Activated CD8-positive, alpha-beta T cell treated with anti-CD3 and anti-CD28 coated beads for 36 hours (primary cell): ENCODE measurements around the gene IQSEC3. TPM values are rescaled to one million over a fixed set of nuclear protein-coding genes. Genes with fewer than 3 reads are reported as not detected.

Experiments
- ATAC-seq: fragments of 200-7000 bp; cut with Tn5 transposase; one replicate; pipeline ENCODE4 v1.10.0; 2021; ENCODE audit warnings: mild to moderate bottlenecking, moderate library complexity
- CTCF ChIA-PET: fragments of 350-600 bp; sonication (Branson Sonifier 250); formaldehyde crosslinking; loops from one replicate; lab custom pipeline; 2021; ENCODE audit warnings: antibody characterized with exemption; lab: Charles Lee
- POLR2A ChIA-PET: fragments of 350-600 bp; sonication (Branson Sonifier 250); formaldehyde crosslinking; loops from one replicate; lab custom pipeline; 2021; ENCODE audit warnings: antibody characterized with exemption; lab: Charles Lee
- DNase-seq: peaks from one replicate; pipeline ENCODE4 v3.0.0-alpha.2; 2020
- H3K27ac Mint-ChIP-seq: one replicate; pipeline ENCODE4 v1.8.0; 2021; ENCODE audit warnings: mild to moderate bottlenecking, mixed read lengths
- H3K27me3 Mint-ChIP-seq: one replicate; pipeline ENCODE4 v1.8.0; 2021; ENCODE audit warnings: mixed read lengths
- H3K36me3 Mint-ChIP-seq: one replicate; pipeline ENCODE4 v1.8.0; 2021; ENCODE audit warnings: low read depth, mixed read lengths
- H3K4me1 Mint-ChIP-seq: one replicate; pipeline ENCODE4 v1.8.0; 2021; ENCODE audit warnings: low read depth, mixed read lengths
- H3K4me3 Mint-ChIP-seq: one replicate; pipeline ENCODE4 v1.8.0; 2021; ENCODE audit warnings: mild to moderate bottlenecking, moderate library complexity, mixed read lengths
- H3K9me3 Mint-ChIP-seq: one replicate; pipeline ENCODE4 v1.8.0; 2021; ENCODE audit warnings: mixed read lengths
- intact Hi-C: fragments of 100-400 bp; cut with micrococcal nuclease; formaldehyde crosslinking; loops from one replicate; pipeline ENCODE4 v1.10.0; 2022
- total RNA-seq, 2 experiments: library from RNA; stranded (reverse); gene quantifications; one replicate each; pipeline ENCODE4 v1.2.3, GENCODE V29; 2021
- TF ChIP-seq, protein P1 (sequence below): fragments of 200-600 bp; IDR thresholded peaks from one replicate; pipeline ENCODE4 v1.8.0; 2022; ENCODE audit warnings: antibody characterized with exemption, mild to moderate bottlenecking

Gene IQSEC3
- total RNA-seq, 2 experiments from 2014 or later = 2.5 to 2.7 TPM

DNA sequence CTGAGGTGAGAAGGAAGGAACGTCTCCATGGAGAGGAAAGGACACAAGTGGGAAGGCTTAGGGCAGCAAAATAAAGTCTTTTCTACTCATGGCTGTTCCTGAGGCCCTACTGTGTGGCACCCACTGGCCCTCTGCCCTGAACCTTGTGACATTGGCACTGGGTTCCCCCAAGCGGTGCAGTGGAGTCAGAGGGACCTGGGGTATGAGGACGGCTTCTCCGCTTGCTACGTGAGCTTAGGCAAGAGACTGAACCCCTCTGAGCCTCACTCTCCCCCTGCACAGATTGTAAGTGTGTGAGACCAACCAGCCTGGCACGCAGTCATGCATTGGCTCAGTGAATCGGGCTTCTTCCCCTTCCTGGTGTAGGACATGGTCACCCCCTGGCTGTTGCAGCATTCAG lies 127.7 kb downstream of the IQSEC3 start:
- peaks cover 11% of the 10 kb centered on the region for H3K27me3 Mint-ChIP-seq
- no peaks in the 10 kb centered on the region for H3K9me3 Mint-ChIP-seq
- H3K4me1 Mint-ChIP-seq = peaks cover under 1% of the 10 kb centered on the region
- TF ChIP-seq, protein P1, sequence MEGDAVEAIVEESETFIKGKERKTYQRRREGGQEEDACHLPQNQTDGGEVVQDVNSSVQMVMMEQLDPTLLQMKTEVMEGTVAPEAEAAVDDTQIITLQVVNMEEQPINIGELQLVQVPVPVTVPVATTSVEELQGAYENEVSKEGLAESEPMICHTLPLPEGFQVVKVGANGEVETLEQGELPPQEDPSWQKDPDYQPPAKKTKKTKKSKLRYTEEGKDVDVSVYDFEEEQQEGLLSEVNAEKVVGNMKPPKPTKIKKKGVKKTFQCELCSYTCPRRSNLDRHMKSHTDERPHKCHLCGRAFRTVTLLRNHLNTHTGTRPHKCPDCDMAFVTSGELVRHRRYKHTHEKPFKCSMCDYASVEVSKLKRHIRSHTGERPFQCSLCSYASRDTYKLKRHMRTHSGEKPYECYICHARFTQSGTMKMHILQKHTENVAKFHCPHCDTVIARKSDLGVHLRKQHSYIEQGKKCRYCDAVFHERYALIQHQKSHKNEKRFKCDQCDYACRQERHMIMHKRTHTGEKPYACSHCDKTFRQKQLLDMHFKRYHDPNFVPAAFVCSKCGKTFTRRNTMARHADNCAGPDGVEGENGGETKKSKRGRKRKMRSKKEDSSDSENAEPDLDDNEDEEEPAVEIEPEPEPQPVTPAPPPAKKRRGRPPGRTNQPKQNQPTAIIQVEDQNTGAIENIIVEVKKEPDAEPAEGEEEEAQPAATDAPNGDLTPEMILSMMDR = no peak
- no peak overlapping the region for H3K27ac Mint-ChIP-seq
- CTCF ChIA-PET = interaction anchor here (0.7 to 0.9 kb wide), 2 partner anchors 8 to 26 kb away, joined by 3 read pairs; no protein-coding TSS in a partner anchor
- DNase-seq (no peak), ATAC-seq (no peak)
- H3K36me3 Mint-ChIP-seq = no peaks in the 10 kb centered on the region
- POLR2A ChIA-PET = no interaction called here
- intact Hi-C loops = no loop called here
- no peak overlapping the region for H3K4me3 Mint-ChIP-seq

DNA sequence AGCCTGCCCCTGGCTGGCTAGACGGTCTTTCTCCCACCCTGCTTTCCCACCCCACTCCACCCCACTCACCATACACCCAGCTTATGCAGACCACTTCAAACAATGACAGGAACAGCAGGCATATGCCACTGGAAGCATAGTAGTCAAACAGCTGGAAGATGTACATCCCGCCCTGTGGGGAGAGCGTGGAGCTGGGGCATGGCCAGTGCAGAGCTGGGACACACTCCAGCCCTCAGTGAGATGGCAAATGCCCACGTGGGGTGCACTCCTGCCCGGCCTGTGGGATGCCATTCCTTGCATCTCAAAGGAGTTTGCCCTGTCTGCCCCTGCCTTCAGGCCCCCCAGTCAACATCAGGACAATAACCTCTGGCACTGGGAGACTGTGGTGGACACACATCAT lies 128.6 kb downstream of the IQSEC3 start:
- Mint-ChIP-seq H3K27ac (no peak overlapping the region), H3K9me3 (no peaks in the 10 kb centered on the region), H3K4me3 (no peak overlapping the region), H3K36me3 (no peaks in the 10 kb centered on the region), H3K27me3 (peaks cover 6% of the 10 kb centered on the region), H3K4me1 (no peaks in the 10 kb centered on the region)
- DNase-seq (no peak), ATAC-seq (no peak)
- ChIA-PET POLR2A (no interaction called here), CTCF (interaction anchor here (0.7 to 0.9 kb wide), 2 partner anchors 9 to 25 kb away, joined by 3 read pairs; no protein-coding TSS in a partner anchor)
- intact Hi-C loops = no loop called here
- TF ChIP-seq, protein P1 = no peak

DNA sequence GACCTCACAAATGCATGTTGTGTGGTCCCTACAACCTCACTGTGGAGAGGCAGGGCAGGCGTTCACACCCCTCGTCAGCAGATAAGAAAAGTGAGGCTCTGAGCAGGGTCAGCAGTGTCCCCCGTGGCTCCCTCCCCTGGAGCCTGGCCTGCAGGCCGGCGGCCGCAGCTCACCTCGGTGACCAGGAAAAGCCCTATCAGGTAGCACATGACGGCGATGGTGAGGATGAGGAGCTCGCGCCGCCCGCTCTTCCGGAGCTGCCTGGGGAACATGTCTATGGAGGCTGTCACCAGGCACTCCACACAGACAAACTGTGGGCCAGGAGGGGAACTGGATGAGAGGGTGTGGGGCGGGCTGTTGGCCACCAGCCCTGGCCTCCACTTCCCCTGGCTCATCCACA lies 129.4 kb downstream of the IQSEC3 start:
- Mint-ChIP-seq H3K27ac (no peak overlapping the region), H3K9me3 (no peaks in the 10 kb centered on the region), H3K36me3 (no peaks in the 10 kb centered on the region), H3K4me3 (no peak overlapping the region), H3K27me3 (peaks cover 5% of the 10 kb centered on the region), H3K4me1 (no peaks in the 10 kb centered on the region)
- CTCF ChIA-PET = no interaction called here
- intact Hi-C loops = no loop called here
- ATAC-seq (no peak), DNase-seq (no peak)
- TF ChIP-seq, protein P1 = no peak
- POLR2A ChIA-PET = no interaction called here

DNA sequence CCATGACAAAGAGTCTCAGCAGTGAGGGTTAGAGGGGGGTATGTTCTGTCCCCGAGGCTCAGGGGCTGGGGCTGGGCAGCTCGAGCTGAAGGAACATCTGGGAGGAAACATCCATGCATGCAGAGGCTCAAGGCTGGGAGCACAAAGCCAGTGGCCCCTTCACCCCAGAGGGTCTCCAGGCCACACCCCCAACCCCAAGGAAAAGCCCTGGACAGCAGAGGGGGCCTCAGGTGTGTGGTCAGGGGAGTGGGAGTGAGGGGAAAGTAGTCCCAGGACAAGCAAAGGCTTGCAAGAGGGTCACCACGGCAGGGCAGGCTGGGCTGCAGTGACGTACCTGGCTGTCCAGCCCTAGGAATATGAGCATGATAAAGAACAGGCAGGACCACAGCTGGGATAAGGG lies 129.9 kb downstream of the IQSEC3 start:
- POLR2A ChIA-PET = no interaction called here
- H3K27ac Mint-ChIP-seq = no peak overlapping the region
- TF ChIP-seq, protein P1 = no peak
- CTCF ChIA-PET = no interaction called here
- ATAC-seq (no peak), DNase-seq (no peak)
- no peaks in the 10 kb centered on the region for H3K9me3 Mint-ChIP-seq
- no peaks in the 10 kb centered on the region for H3K36me3 Mint-ChIP-seq
- H3K27me3 Mint-ChIP-seq = peaks cover 10% of the 10 kb centered on the region
- H3K4me3 Mint-ChIP-seq = no peak overlapping the region
- no peaks in the 10 kb centered on the region for H3K4me1 Mint-ChIP-seq
- intact Hi-C loops = no loop called here

DNA sequence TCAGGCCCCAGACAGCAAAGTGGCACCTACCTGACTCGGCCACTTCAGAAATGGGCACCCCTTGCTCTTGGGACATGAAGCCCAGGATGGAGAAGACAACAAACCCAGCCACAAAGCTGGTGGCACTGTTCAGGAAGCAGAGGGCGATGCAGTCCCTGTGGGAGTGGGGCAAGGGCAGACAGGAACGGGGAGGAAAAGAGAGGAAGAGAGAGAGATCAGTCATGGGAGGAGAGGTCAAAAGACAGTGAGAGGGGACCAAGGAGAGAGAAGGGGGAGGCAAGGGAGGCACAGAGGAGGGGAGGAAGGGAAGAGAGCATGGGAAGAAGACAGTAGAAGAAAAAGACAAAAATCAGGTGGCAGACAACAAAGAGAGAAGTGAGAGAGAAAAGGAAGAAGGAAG lies 130.8 kb downstream of the IQSEC3 start:
- Mint-ChIP-seq H3K36me3 (no peaks in the 10 kb centered on the region), H3K27me3 (peaks cover 15% of the 10 kb centered on the region), H3K9me3 (no peaks in the 10 kb centered on the region), H3K4me1 (no peaks in the 10 kb centered on the region), H3K27ac (no peak overlapping the region), H3K4me3 (no peak overlapping the region)
- ChIA-PET POLR2A (no interaction called here), CTCF (no interaction called here)
- DNase-seq (no peak), ATAC-seq (no peak)
- intact Hi-C loops = no loop called here
- TF ChIP-seq, protein P1 = no peak
